GM12891 (cell line): ENCODE measurements around the gene PCSK5.

ENCODE experiments used
- PAX5 ChIP-seq: IDR thresholded peaks from 2 replicates; pipeline ENCODE4 v1.6.1; 2011; ENCODE audit warnings: low read length, moderate library complexity, mild to moderate bottlenecking; ENCODE audit not compliant: insufficient read depth, severe bottlenecking
- POLR2A ChIP-seq: IDR thresholded peaks from 2 replicates; pipeline ENCODE4 v1.6.1; 2011; ENCODE audit warnings: low read depth, low read length, control low read depth
- POLR2AphosphoS5 ChIP-seq: IDR thresholded peaks from 2 replicates; pipeline ENCODE4 v1.6.1; 2011; ENCODE audit warnings: low read depth, low read length, control low read depth
- POU2F2 ChIP-seq: IDR thresholded peaks from 2 replicates; pipeline ENCODE4 v1.6.1; 2011; ENCODE audit warnings: low read depth, mild to moderate bottlenecking, control low read depth, low read length, moderate library complexity
- SPI1 ChIP-seq: IDR thresholded peaks from 2 replicates; pipeline ENCODE4 v1.6.1; 2011; ENCODE audit warnings: low read depth, low read length, control low read depth
- TAF1 ChIP-seq: IDR thresholded peaks from 2 replicates; pipeline ENCODE4 v1.6.1; 2011; ENCODE audit warnings: low read depth, low read length, control low read depth

DNA sequence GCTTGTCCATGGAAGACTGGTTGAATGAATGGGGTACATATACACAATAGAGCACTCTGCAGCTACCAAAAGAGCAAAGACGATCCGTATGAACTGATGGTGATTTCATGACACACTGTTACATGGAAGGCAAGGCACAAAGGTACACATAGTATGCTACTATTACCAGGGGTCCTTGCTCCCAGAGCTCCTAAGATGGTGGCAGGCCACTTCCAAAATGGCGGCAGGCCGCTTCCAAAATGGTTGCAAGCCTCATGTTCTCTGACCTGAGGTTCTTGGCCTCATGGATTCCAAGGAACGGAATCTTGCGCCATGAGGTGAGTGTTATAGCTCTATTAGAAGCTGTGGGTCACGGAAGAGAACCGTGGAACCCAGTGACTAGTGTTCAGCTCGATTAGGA is 356.2 kb downstream of the PCSK5 start:
- no peak for TF ChIP-seq POLR2A
- TF ChIP-seq TAF1: no peak
- no peak for TF ChIP-seq POU2F2
- TF ChIP-seq PAX5: no peak
- TF ChIP-seq POLR2AphosphoS5: no peak
- TF ChIP-seq SPI1: no peak
